Gastroesophageal sphincter (tissue), 4 donors: ENCODE data around the gene HOXC6. TPM values are rescaled to one million over a fixed set of nuclear protein-coding genes. Genes with fewer than 3 reads are reported as not detected.
"Not testable (repeated sequence)": the region's sequence is repeated elsewhere in the genome, so short reads cannot be mapped to it uniquely, and the experiment has no call there.

ENCODE experiments used
- ATAC-seq: fragments of 150-250 bp; one replicate; pipeline ENCODE4 v1.9.1; 2016; ENCODE audit warnings: mild to moderate bottlenecking, moderate library complexity
- H3K27ac ChIP-seq, 4 donors: fragments of 200-600 bp; sonication (generic) in 3 of 4; 1 replicate in 3 of 4; 2 replicates in 1 of 4; pipeline ENCODE4 v1.5.1; 2016 to 2019
- H3K27me3 ChIP-seq: fragments of 200-600 bp; sonication (generic); one replicate; pipeline ENCODE4 v1.5.1; 2019
- H3K36me3 ChIP-seq, 2 donors: fragments of 200-600 bp; sonication (generic); one replicate each; pipeline ENCODE4 v1.5.1; 2019; ENCODE audit warnings: control low read depth in 1 of 2
- H3K4me1 ChIP-seq, 3 donors: fragments of 200-600 bp; sonication (generic); 1 replicate in 2 of 3; 2 replicates in 1 of 3; pipeline ENCODE4 v1.5.1; 2016 to 2019; ENCODE audit warnings: control low read depth in 2 of 3
- H3K4me3 ChIP-seq, 2 donors: fragments of 200-600 bp; sonication (generic); one replicate each; pipeline ENCODE4 v1.5.1; 2019; ENCODE audit warnings: mild to moderate bottlenecking in 1 of 2, moderate library complexity in 1 of 2
- H3K9me3 ChIP-seq, 3 donors: fragments of 200-600 bp; sonication (generic); one replicate each; pipeline ENCODE4 v1.5.1; 2017 to 2019; ENCODE audit warnings: control low read depth in 2 of 3
- CTCF ChIP-seq, 4 experiments: fragments of 200-600 bp in 2 of 4; fragments of 450-650 bp in 2 of 4; sonication (generic) in 1 of 4; IDR thresholded peaks; one replicate each; pipeline ENCODE4 v1.5.1; 2017 to 2019; ENCODE audit warnings: antibody characterized with exemption in 4 of 4, mild to moderate bottlenecking in 2 of 4, moderate library complexity in 2 of 4
- EP300 ChIP-seq: sonication (generic); formaldehyde crosslinking; IDR thresholded peaks from one replicate; pipeline ENCODE4 v1.6.1; 2017; ENCODE audit warnings: antibody characterized with exemption, mild to moderate bottlenecking
- POLR2A ChIP-seq, 2 donors: fragments of 450-650 bp; IDR thresholded peaks; one replicate each; pipeline ENCODE4 v1.6.1; 2017; ENCODE audit warnings: antibody characterized with exemption in 2 of 2, mild to moderate bottlenecking in 2 of 2, moderate library complexity in 1 of 2
- POLR2AphosphoS5 ChIP-seq: sonication (generic); formaldehyde crosslinking; IDR thresholded peaks from one replicate; pipeline ENCODE4 v1.6.1; 2017; ENCODE audit warnings: antibody characterized with exemption
- WGBS, 2 donors: methylation state at CpG; one replicate each; pipeline ENCODE4 v1.1.5; 2018; ENCODE audit warnings: low coverage in 1 of 2; 5-methylcytosine and 5-hydroxymethylcytosine counted together
- total RNA-seq, 4 donors: library from RNA; depleted of rRNA; stranded (reverse); fragments of >200 nt; gene quantifications; one replicate each; pipeline ENCODE4 v1.1.0, GENCODE V29; 2016

HOXC6 gene
- total RNA-seq, 4 donors from 2014 or later, result 0.50 TPM; not detected in 3

GRCh38 chr12:54041097-54041690 is 13.0 kb downstream of the HOXC6 start:
- 93 to 100% methylated on average over 1 to 2 of the region's 2 CpGs for WGBS, 2 donors
- Histone ChIP-seq H3K4me3 (no peak overlapping the region), H3K27ac (no peak overlapping the region), H3K4me1 (peaks cover 0 to 16% (median 4%) of the 10 kb centered on the region in 3 donors), H3K27me3 (peaks cover 28% of the 10 kb centered on the region), H3K9me3 (no peaks in the 10 kb centered on the region), H3K36me3 (no peaks in the 10 kb centered on the region)
- TF ChIP-seq POLR2A (IDR thresholded peaks at IDR 0.05), result no peak
- no peak for TF ChIP-seq POLR2AphosphoS5
- TF ChIP-seq EP300, result no peak
- TF ChIP-seq CTCF (IDR thresholded peaks at IDR 0.05), result no peak
- no peak for ATAC-seq

- not testable (repeated sequence) for H3K27ac ChIP-seq, H3K36me3 ChIP-seq, H3K9me3 ChIP-seq, ATAC-seq, H3K4me3 ChIP-seq
- H3K4me1 ChIP-seq, result peaks cover 0 to 16% (median 4%) of the 10 kb centered on the region in 3 donors
- 88% methylated on average over 4 of the region's 6 CpGs; no CpG with 5 or more reads in 1 of the 2 donors for WGBS, 2 donors
- peaks cover 31% of the 10 kb centered on the region for H3K27me3 ChIP-seq
These were observed 13.8 kb downstream of the HOXC6 start for GRCh38 chr12:54042033-54042432.

- no peak for ATAC-seq
- peaks cover 41% of the 10 kb centered on the region for H3K27me3 ChIP-seq
- H3K27ac ChIP-seq, result no peak overlapping the region
- no peak overlapping the region for H3K4me3 ChIP-seq
- H3K36me3 ChIP-seq, result no peaks in the 10 kb centered on the region
- peaks cover 0 to 11% (median 6%) of the 10 kb centered on the region in 3 donors for H3K4me1 ChIP-seq
- TF ChIP-seq POLR2AphosphoS5 (no peak), EP300 (no peak), CTCF (IDR thresholded peaks at IDR 0.05) (no peak), POLR2A (IDR thresholded peaks at IDR 0.05) (no peak)
- 0 to 68% methylated on average over 1 to 3 of the region's 6 CpGs for WGBS, 2 donors
- no peaks in the 10 kb centered on the region for H3K9me3 ChIP-seq
These were observed 15.0 kb downstream of the HOXC6 start for GRCh38 chr12:54042970-54043853.

- Histone ChIP-seq H3K36me3 (no peaks in the 10 kb centered on the region), H3K27ac (no peak overlapping the region), H3K4me3 (no peak overlapping the region), H3K4me1 (peaks cover 0 to 3% (median 0%) of the 10 kb centered on the region in 3 donors), H3K27me3 (peaks cover 45% of the 10 kb centered on the region), H3K9me3 (no peaks in the 10 kb centered on the region)
- no peak for ATAC-seq
- no peak for TF ChIP-seq POLR2A (IDR thresholded peaks at IDR 0.05)
- TF ChIP-seq POLR2AphosphoS5, result no peak
- no peak for TF ChIP-seq EP300
- no peak for TF ChIP-seq CTCF (IDR thresholded peaks at IDR 0.05)
- WGBS, 2 donors, result 67 to 87% methylated on average over 4 of the region's 5 CpGs
These were observed 16.3 kb downstream of the HOXC6 start for GRCh38 chr12:54044425-54045103.

GRCh38 chr12:54045401-54045800 is 17.2 kb downstream of the HOXC6 start:
- H3K27me3 ChIP-seq, result peaks cover 45% of the 10 kb centered on the region
- H3K36me3 ChIP-seq, result no peaks in the 10 kb centered on the region
- TF ChIP-seq POLR2A (IDR thresholded peaks at IDR 0.05), result no peak
- no peak for TF ChIP-seq CTCF (IDR thresholded peaks at IDR 0.05)
- TF ChIP-seq POLR2AphosphoS5, result no peak
- TF ChIP-seq EP300, result no peak
- H3K27ac ChIP-seq, result no peak overlapping the region
- no peaks in the 10 kb centered on the region for H3K9me3 ChIP-seq
- peaks cover 0 to 3% (median 0%) of the 10 kb centered on the region in 3 donors for H3K4me1 ChIP-seq
- ATAC-seq, result no peak
- no peak overlapping the region for H3K4me3 ChIP-seq
